HG03039 (cell line): ENCODE data around the gene KLHL29.

ENCODE experiments used
- ATAC-seq: cut with Tn5 transposase; IDR thresholded peaks from one replicate; pipeline ENCODE4 v1.9.1; 2021; ENCODE audit warnings: mild to moderate bottlenecking, moderate library complexity; ENCODE audit not compliant: unreplicated experiment

Gene KLHL29

DNA sequence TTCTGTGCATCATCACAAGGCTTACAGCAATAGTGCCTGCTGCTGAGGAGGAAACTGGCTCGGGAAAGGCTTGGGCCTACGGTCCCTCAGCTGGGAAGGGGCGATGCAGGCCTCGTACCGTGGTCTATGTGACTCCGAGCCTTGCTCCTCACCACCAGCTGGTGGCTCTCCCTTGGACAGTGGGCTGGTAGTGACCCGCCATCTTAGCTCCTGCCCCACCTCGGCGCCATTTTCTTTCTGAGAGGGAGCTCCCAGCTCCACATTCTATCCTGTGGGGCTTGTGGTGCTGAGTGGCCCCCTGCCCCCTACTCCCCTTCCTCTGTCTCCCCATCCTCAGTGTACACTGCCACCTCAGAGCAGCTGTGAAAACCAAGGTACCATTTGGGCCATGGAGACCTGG lies 255.7 kb downstream of the KLHL29 start:
- ATAC-seq: no peak

DNA sequence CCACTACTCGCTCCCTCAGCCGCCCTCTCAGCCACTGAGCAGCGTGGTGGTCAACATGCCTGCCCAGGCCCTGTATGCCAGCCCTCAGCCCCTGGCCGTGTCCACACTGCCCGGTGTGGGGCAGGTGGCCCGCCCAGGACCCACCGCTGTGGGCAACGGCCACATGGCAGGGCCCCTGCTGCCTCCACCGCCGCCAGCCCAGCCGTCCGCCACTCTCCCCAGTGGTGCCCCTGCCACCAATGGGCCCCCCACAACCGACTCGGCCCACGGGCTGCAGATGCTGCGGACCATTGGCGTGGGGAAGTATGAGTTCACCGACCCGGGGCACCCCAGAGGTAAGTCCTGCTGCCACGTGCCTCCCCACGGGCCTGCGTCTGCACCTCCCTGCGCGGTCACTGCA lies 257.5 kb downstream of the KLHL29 start:
- no peak for ATAC-seq

DNA sequence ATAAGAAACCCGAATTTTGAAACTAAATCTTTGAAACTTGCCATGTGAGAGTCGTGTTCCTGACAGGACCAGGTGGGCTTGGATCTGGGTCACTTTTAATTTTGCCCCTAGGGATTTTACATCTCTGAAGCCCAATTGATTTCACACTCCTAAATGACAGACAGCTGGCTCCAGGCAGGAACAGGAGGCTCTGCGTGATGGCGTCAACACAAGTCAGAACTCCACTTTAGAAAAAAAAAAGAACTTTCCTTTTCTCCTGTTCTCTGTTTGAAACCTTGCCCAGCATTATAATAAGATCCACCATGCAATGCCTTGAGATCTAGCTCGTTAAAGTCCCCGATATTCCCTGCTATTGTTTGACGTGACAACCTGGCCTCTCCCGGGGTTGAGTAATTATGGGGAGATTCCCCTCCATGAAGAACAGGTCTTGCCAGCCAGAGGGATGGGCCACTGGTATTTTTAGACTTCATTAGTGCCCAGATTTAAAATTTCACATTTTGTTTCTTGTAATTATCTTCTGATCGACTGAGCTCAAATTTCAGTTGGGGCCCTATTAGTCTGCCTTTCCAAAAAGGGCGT lies 260.3 kb downstream of the KLHL29 start:
- ATAC-seq: no peak

DNA sequence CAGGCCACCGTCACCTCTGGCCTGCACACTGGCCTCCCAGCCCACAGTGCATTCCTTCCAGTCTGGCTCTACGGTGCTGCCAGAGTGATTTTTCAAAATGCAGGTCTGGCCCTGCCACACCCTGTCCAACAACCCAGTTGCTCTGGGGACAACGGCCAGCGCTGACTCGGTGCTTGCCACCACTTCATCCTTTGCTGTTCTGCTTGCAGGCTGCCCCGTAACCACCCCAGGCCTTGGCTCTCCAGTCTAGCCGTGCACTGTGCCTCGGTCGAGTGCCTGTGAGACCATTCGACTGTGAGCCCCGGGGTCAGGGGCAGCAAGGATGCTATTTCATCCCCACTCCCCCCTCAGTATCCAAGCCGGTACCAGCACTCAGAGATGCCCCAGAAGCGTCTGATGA lies 262.6 kb downstream of the KLHL29 start:
- no peak for ATAC-seq

DNA sequence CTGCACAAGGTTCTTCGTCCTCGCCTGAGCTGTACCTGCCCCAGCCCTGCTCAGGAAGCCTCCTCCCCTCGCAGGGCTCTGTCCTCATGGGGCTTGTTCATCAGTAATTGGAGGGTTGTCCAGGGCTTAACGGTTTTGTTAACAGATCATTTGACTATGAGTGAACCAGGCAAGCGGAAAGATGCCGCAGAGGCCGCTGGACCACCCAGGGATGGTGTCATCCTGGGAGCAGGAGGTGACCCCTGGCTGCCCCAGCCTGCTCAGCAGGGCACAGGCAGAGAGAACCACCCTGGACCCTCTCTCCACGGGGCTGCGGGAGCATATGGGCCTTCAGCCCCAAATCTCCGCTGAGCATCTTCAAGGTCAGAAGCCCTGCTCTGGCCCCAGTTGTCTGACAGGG lies 264.3 kb downstream of the KLHL29 start:
- no peak for ATAC-seq

DNA sequence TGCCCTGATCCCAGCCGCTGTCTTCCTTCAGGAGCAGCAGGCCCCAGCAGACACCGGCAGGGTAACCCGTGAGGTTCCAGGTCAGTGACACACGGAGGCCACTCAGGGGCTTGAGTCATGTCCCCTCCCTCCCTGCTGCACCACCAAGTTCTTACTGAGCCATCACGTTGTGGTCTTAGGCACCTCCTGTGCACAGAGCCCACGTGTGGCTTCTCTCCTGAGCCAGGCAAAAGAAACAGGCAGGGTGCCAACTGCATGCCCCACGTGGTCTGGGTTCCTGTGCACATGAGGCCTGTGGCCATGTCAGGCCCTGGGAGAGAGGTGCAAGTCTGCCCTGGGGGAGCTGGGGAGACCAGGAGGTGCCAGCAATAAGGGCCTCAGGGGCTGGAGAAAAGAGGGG lies 264.8 kb downstream of the KLHL29 start:
- no peak for ATAC-seq

DNA sequence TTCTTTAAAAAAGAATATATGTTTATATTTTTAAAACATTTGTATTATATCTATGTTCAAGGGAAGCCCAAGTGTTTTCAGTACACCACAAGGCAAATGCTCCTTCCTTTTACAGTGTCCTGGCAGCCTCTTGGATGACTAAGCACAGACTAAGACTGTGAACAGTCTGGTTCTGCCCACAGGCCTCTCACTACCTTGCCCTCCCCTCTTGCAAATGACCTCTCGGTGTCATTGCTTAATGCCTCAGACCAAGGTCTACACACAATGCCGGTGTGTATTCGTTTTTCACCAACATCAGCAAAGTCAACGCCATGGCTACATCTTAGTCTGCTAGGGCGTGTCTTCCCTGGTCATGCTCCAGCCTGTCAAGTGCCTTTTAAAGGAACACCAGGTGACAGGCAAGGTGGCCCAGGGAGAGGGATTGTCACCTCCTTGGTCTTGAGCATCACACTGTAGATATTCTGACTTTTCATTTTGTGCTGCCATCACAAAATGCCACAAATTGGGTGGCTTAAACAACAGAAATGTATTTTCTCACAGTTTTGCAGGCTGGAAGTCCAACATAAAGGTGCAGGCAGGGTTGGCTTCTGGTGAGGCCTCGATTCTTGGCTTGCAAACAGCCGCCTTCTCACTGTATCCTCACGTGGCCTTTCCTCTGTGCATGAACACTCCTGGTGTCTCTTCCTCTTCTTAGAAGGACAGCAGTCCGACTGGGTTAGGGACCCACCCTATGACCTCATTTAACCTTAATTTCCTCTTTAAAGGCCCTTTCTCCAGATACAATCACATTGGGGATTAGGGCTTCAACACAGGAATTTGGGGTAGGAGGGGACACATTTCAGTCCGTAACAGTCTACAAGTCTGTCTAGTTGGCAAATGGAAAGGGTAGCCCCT lies 266.5 kb downstream of the KLHL29 start:
- no peak for ATAC-seq

DNA sequence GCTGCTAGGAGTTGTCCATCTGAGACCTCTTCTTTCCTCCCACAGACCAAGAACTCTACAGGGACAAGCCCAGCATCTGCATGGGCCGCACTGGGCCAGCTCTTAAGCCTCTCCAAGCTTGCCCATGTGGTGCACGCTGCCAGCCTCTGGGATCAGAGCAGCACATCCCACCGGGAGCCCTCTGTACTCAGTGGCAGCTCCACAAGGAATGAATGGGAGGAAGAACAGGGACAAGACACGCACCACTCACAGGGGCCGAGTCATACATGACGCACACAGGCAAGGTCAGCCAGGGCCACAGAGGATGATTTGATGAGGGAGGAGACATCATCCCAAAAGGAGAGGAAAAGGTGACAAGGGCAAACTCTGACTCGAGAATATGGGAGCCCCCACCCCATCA lies 268.3 kb downstream of the KLHL29 start:
- no peak for ATAC-seq

DNA sequence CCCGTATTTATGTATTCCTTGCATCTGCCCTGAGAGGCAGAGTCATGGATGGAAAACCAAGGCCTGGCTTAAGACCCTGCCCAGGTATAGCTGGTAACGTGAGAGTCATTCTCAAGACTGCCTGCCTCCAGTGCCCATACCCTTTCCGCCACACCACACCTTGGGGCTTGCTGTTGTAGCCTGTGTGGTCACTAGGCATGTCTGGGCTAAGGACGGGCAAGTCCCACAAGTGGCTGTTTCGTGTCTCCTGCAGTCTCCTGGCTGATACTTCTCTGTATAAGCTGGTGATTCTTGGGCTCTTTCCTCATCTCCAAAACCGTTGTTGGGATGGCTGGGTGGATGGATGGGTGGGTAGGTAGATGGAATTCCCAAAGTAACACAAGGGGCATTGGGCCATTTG lies 269.8 kb downstream of the KLHL29 start:
- ATAC-seq: no peak

DNA sequence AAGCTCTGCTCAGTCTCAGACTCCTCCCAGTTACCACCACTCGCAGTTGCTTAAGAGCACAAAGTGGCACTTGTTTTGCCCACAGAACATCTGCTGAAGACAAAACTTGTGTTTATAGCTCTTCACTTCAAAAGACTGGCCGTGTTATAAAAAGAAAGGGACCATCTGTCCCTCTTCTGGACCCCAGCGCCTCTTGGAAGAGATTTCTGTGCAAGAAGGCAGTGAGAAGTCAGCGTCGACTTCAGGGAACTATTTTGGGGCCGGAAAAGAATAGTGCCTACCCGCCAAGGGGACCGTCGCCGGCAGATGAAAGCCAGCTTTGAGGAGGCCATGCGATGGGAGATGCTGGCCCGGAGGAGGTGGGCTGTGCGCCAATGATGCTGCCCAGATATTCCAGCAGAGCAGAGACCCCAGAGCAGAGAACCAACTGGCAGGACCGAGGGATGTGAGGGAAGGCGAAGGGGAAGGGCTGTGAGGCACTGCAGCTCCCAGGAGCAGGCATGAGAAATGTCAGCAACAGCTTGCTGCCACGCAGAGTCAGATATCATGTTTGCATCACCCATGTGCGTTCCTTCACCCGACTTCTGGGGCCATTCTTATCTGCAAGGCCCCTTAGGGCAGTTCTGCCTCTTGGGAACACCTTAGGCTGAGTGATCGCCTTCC lies 271.1 kb downstream of the KLHL29 start:
- no peak for ATAC-seq

DNA sequence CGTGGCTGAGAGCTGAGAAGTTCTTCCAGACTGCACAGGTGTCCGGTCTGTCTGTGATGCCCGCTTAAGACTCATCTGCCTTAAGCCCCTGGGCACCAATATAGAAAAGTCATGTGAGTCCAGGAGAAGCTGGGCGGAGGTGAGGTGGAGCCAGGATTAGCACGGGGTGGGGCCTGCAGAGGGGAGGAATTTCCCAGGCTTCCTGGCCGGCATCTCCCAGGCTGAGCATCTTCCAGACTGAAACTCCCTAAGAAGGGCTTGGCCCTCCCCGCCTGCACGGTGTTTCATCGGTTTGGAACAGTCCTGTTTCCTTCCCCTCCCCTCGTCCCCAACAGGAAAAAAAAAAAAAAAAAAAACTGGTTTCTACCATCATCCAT lies 271.6 kb downstream of the KLHL29 start:
- ATAC-seq: no peak

DNA sequence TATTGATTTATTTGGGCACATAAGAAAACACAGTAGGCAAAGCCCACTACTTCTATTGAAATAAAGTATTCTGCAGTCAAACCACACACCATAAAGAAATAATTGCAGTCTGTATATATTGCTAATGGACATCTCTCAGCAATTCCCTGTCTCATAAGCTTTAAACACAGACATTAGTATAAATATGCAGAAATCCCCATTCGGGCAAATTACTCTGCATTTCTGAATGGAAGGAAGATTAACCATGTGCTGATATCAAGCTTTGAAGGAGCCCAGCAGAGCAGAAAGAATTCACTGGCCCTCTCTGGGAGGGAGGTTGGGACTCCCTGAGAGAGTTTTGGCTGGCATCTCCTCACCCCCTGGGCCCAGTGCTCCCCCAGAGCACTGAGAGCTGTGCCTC lies 272.4 kb downstream of the KLHL29 start:
- no peak for ATAC-seq

DNA sequence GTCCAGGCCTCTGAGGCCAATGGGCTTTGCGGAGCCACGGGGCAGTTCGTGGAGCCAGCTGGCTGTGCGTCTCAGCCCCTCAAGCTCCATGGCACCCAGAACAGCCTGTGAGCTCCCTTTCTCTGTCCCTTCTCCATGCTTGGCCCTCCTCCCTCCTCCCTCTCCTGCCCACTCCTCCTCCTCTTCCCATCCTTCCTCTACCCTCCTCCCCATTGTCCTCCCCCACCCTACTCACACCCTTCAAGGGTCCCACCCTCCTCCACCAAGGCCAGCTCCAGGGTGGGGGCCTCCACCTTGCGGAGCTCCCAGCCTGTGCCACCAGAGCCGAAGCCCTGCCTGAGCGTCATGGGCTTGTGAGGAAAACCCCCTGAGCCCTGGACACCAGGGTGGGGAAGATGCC lies 273.0 kb downstream of the KLHL29 start:
- no peak for ATAC-seq

DNA sequence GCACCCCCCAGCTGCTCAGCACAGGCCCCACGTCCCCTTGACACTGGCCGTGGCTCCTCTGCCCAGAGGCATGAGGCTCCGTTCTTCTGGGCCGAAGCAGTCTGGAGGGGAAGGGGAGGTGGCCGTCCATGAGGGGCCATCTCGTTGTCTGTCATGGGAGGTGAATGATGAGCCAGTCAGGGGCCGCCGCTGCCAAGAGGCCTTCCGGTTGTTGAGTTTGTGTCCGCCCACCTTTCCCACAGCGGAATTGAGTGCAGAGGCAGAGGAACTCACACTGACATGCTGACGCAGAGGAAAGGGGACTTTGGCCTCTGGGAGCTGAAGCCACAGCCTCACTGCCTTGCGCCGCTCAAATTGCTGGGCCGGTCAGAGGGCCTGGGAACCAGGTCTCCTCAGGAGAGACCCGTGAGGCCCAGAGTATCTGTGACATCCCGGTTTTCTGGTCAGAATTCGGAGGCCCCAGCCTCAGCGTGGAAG lies 273.5 kb downstream of the KLHL29 start:
- ATAC-seq: no peak

DNA sequence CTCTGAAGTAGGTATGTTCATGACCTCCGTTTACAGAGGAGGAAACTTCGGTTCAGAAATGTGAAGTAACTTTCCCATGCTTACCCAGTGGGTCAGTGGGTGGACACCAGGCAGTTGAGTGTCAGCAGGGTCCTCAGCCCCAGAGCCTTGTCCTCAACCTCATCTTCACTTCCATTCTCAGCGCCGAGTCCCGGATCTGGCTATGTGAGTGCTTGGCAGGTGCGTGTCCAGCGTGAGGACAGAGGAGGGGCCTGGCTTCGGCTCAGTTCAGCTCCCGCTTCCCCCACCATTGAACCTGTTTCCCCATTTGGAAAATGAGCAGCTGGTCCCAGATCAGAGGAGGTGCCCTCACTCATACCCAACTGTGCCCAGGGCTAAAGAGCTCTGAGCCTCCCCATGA lies 274.3 kb downstream of the KLHL29 start:
- ATAC-seq: no peak

DNA sequence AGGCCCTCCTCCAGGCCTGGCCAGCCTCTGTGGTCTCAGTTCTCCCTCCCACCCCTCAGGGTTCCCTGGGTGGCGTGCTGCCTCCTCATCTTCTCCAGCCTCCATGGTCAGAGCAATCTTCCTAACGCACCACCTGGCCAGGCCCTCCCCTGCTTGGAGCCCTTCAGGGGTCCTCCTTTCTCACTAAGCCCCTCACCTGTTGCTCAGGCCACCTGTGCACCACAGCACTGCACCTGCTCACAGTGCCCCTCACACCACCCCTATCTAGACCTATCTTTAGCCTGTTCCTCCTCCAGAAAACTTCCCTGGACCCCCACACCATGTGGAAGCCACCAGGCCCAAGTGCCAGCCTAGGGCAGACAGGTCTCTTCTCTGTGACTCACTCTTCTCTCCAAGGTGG lies 274.8 kb downstream of the KLHL29 start:
- ATAC-seq: no peak

DNA sequence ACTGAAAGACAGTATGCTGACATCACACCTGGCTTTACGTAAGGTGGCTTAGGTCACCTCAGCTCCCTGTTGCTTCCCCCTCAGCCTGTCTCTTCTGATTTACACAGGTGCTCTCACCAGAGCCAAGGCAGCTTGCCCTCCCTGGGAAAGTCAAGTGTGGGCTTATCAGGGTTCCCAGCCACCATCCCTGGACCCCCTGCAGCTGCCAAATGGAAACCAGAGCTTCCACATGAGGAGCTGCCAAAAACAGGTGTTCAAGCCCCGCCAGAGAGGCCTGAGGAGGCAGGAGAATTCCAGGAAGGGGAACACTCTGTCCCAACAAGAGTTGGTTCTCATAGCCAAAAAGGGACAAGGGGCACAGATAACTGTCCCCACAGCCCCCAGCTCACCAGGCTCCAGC lies 275.3 kb downstream of the KLHL29 start:
- ATAC-seq: no peak

DNA sequence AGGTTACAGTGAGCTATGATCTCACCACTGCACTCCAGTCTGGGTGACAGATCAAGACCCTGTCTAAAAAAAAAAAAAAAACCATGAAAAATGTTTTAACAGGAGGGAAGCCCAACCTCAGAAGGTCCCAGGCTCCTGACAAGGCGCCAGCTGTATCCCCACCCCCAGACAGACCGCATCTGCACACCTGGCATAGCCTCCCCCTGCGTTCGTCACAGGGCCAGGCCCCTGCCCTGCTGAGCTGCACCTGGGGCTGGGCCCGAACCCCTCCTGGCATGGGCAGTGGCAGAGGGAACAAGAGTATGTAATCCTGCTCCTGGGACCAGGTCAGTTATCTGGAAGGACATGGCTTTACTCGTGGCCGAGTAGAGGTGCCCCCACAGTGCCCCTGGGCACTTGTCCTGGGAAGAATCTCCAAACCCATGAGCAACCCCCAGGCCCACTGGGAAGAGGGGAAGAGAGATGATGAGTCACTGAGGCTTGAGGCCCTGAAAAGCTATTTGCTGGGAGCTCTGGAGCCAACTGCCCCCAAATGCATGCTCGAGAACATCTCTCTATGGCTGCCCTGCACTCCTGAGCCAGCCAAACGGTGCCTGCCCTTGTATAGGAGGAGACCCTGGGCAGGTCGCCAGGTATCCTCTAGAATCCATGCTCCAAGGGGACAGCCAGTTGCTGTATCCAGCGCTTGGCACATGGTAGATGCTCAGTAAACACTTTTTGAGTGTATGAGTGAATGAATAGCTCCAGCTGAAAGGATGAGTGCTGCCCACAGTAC lies 276.5 kb downstream of the KLHL29 start:
- no peak for ATAC-seq

DNA sequence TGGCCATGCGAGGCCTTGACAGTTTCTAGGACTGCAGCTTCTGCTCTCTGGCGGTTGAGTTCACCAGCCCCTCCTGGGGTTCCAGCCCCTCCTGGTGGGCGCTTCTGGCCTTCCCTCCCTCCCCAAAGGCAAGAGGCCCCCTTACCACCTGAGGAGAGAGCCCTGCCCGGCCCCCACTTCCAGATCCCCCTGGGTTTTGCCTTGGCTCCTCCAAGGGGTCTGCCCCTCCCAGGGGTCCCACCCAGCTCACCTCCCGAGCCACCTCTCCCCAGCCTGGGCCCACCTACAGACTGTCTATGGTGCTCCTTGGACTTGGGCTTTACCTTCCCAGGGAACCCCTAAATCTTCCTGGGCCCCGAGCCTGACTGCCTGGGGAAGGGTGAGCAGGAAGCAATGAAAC lies 277.5 kb downstream of the KLHL29 start:
- no peak for ATAC-seq

DNA sequence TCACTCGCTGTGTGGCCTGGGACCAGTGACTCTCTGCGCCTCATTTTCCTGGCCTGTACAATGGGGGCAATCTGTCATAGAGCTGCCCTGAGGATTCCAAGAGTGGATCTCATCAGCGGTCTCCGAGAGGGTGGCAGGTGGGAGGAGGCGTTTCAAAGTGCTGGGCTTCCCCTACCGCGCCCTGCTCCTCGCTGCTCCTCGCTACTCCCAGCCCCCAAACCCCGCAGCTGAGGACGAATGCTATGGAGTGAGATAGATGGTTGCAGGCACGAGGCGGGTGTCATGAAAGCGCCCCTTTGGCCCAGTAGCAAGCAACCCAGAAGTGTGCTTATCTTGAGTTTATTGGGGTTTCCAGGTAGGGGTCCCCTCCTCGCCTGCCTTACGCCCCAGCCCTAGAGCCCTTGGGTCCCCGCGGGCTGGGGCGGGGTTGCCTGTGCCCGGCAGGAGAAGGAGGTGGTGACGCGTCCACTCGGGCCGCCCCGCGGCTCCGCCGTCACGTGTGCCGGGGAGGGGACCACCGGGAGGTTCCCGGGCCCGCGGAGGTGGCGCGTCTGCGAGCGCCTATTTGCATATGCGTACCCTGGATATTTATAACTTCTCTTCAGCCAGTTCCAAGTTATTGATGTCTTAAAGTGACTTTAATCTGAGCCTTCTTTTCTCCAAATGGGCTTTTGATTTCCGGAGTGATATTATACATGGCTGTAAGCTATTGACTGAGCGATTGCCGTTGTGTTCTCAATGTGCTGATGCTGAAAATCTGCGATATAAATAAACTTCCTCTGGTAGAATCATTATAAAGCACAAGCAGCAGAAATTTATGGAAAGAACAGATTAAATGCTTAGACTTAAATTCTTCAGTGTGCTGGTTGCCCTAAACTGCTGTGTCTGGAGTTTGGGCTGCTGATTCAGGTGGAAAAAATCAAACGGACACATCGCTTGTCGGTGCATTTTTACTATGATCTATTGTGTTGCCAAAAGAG lies 278.3 kb downstream of the KLHL29 start:
- ATAC-seq: no peak
